GM20000 (cell line): ENCODE data around the gene CADM2.

Experiments used
- DNase-seq: peaks from one replicate; pipeline ENCODE4 v3.0.0; 2012; ENCODE audit warnings: low spot score
- TF ChIP-seq, protein P1 (sequence below): IDR thresholded peaks from 2 replicates; pipeline ENCODE4 v1.5.1; 2012; ENCODE audit warnings: mild to moderate bottlenecking, control low read depth; ENCODE audit errors: extremely low read depth, missing control alignments

The CADM2 gene

GRCh38 chr3:85074003-85074402 lies 115.2 kb downstream of the CADM2 start:
- no peak for DNase-seq
- TF ChIP-seq, protein P1, sequence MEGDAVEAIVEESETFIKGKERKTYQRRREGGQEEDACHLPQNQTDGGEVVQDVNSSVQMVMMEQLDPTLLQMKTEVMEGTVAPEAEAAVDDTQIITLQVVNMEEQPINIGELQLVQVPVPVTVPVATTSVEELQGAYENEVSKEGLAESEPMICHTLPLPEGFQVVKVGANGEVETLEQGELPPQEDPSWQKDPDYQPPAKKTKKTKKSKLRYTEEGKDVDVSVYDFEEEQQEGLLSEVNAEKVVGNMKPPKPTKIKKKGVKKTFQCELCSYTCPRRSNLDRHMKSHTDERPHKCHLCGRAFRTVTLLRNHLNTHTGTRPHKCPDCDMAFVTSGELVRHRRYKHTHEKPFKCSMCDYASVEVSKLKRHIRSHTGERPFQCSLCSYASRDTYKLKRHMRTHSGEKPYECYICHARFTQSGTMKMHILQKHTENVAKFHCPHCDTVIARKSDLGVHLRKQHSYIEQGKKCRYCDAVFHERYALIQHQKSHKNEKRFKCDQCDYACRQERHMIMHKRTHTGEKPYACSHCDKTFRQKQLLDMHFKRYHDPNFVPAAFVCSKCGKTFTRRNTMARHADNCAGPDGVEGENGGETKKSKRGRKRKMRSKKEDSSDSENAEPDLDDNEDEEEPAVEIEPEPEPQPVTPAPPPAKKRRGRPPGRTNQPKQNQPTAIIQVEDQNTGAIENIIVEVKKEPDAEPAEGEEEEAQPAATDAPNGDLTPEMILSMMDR: no peak

DNA sequence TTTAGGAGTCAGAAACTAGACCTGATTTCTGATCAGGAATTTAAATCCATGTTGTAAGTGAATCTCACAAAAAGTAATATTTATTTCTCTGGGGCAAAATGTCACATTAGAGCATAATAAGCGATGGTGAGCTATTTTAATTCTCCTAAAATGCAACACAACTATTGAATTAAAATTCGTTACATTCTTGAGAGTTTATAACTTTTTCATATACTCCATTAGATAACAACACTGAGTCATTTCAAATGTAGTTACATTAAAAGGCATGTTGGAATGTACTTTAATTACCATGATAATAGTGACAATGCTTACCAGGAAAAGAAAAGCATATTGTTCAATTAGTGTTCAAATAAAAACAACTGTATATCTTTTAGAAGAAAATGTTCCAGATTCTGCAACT lies 116.9 kb downstream of the CADM2 start:
- no peak for DNase-seq
- TF ChIP-seq, protein P1: no peak

- TF ChIP-seq, protein P1: no peak
- no peak for DNase-seq
Measured at GRCh38 chr3:85077018-85077417, 118.2 kb downstream of the CADM2 start.

DNA sequence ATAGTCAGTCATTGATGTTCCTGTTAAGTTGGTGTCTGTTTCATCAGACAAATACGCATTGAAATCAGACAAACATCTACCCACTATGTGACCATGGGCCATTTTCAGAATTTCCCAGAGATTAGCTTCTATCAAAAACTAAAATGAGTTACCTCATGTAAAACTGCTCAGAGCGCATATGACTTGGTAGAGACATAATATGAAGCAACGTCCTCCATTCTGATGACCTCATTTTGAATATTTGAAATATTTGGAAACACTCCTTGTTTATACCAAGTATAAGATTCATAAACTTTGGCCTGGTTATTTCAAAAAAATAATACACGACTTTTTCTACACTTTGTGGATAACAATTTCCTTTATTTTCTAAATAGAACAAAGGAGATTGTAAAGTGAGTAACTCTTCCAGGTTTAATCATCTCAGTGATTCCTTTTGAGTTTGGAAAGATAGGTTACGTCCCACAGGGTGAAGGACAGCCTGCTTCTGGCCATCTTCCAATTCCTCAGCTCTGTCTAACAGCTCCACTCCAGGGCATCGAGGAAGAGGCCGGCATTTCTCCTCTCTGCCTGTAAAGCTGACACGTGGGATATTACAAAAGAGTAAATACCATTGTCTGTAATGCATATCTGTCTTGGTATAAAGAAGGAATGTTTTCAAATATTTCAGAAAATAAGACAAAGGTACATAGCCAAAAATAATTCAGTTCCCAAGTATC lies 122.6 kb downstream of the CADM2 start:
- TF ChIP-seq, protein P1: no peak
- DNase-seq: no peak

DNA sequence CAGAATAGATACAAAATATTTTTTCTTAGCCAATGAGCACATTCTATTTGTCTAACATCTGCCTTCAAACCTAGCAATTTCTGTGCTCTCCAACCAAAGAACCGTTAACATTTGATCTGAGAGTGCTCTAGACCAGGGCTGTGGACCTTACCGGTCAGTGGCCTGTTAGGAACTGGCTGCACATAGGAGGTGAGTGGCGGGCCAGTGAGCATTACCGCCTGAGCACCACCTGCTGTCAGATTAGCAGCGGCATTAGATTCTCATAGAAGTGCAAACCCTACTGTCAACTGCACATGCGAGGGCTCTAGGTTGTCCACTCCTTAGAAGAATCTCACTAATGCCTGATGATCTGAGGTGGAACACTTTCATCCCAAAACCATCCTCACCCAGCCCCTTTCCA lies 131.7 kb downstream of the CADM2 start:
- DNase-seq: no peak
- TF ChIP-seq, protein P1: no peak

DNA sequence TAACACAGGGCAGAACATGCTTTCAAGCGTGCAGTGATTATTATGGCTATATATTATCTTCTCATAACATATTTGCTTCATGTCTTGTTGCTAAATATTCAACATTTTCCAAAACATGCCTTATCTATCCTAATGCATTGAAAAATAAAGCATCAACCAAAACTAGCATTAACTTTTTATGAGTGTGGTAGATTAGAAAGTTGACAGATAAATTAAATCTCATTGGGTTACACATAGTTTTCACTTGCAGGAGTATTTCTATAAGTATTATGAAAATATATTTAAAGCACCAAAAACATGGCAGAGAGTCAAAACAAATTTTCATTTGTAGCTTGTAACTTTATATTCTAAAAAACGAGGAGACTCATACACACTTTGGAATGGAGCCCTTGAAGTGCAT lies 141.5 kb downstream of the CADM2 start:
- DNase-seq: no peak
- TF ChIP-seq, protein P1: no peak

GRCh38 chr3:85102781-85103180 lies 144.0 kb downstream of the CADM2 start:
- no peak for DNase-seq
- TF ChIP-seq, protein P1: no peak
